ENCODE measurements around the gene CDX1.
"Not testable (repeated sequence)": the region's sequence is repeated elsewhere in the genome, so short reads cannot be mapped to it uniquely, and the experiment has no call there.

The CDX1 gene

DNA sequence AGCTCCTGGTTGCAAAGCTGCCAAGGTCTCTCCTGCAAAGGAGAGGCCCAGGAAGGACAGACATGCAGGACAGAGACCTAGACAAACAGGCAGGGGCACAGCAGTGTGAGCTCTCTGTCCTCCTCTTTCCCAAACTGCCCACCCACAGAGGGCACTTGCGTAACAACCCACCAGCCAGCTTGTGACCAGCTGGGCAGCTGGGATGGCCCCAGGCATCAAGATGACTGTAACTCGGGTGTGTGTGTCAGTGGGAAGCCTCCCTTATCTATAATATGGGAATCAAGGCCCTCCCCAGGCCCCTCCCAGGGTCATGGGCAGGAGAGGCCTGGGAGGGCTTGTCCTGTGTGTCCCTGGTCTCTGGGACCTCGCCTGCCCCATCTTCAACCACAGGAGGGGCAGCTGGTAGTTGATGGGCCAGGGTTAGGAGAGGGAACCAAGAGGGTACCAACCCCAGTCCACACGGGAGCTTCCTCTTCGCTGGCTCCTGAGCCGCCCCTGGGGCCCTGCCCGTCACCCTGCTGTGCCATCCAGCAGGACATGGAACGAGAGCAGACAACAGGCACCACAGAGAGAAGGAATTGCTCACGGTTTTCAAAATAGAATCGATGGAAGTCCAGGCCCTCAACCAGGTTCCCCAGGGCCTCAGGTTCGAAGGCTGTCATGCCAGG is 61.2 kb downstream of the CDX1 start:
- DNase-seq (ENCODE audit: low read depth in 1 of 2, low spot score in 1 of 2): no peak

DNA sequence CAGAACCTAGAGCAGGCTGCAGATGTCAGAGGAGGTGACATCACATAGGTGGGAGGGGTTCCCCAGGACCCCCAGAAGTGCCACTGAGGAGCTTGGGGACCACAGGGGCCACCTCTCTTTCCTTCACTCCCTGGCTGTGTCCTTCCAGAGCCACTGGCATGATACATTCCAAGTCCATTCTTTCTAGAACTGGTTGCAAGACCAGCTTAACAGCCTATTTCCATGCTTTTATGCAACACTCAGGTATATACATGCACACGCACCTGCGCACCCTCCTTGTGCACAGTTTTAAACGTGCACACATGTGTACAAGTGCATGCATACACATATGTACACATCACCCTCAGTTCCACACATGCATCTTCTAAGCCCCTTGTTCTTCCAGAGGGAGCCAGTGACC is 63.0 kb downstream of the CDX1 start:
- no peak for DNase-seq (ENCODE audit: low read depth in 1 of 2, low spot score in 1 of 2)

DNA sequence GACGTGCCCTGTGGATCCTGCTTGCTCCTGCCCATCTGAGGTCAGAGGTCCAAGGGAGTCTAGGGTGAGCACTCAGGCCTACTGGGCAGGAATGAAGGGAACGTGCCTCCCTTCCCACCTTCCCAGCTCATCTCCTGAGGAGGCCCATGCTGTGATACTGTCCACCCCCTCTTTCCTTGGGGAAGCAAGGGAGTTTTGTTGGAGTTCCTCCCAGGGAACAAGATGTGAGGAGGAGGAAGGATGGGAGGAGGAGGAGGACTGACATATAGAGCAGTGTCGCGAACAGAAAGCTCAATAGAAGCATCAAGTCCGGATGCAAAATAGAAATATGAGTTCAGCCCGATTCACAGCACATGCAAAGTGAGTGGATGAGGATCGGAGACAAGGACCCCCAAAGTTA is 64.3 kb downstream of the CDX1 start:
- no peak for DNase-seq (ENCODE audit: low read depth in 1 of 2, low spot score in 1 of 2)

DNA sequence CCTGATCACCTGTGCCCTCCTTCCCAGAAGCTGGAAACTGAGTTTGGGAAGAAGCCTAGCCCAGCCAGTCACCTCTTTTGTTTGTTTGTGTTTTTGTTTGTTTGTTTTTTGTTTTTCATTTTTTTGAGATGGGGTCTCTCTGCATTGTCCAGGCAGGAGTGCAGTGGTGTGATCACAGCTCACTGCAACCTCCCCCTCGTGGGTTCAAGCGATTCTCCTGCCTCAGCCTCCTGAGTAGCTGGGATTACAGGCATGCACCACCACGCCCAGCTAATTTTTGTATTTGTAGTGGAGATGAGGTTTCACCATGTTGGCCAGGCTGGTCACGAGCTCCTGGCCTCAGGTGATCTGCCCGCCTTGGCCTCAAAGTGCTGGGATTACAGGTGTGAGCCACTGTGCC is 67.1 kb downstream of the CDX1 start:
- DNase-seq (ENCODE audit: low read depth in 1 of 2, low spot score in 1 of 2): not testable (repeated sequence)
